A549 (cell line): ENCODE results near the gene CCR8. TPM values are rescaled to one million over a fixed set of nuclear protein-coding genes. Genes with fewer than 3 reads are reported as not detected.

Experiments
- ATAC-seq, 2 experiments: fragments of 200-7000 bp in 1 of 2; fragments of >200 bp in 1 of 2; cut with Nextera tagmentation in 1 of 2; cut with Tn5 transposase in 1 of 2; 3 replicates each; pipeline versions ENCODE4 v1.8.0 to v1.9.1; 2018 to 2020; ENCODE audit warnings: mild to moderate bottlenecking in 1 of 2, moderate library complexity in 1 of 2
- CTCF ChIA-PET: fragments of 300-600 bp; sonication (Branson Sonifier 250); formaldehyde crosslinking; extraction: SDS; loops from one replicate; lab custom pipeline; 2021; ENCODE audit warnings: antibody characterized with exemption, inconsistent platforms; lab: Yijun Ruan, JAX
- POLR2A ChIA-PET: fragments of 350-600 bp; formaldehyde crosslinking; extraction: SDS; loops from one replicate; lab custom pipeline; 2021; ENCODE audit warnings: antibody characterized with exemption, inconsistent platforms; lab: Yijun Ruan, JAX
- DNase-seq, 2 experiments: peaks; one replicate each; pipeline versions ENCODE4 v3.0.0 to v3.0.0-alpha.2; 2011 to 2016; ENCODE audit warnings: low read depth in 1 of 2, low spot score in 1 of 2
- FAIRE-seq: peaks from 2 replicates; lab custom pipeline; 2011; peaks lifted over from hg19 to GRCh38; lab: Jason Lieb, UNC
- H3K27ac ChIP-seq, 2 experiments: fragments of >200 bp; sonication (Bioruptor Twin); formaldehyde crosslinking; 3 replicates each; pipeline ENCODE4 v1.5.1; 2016 to 2017
- H3K4me1 ChIP-seq: fragments of >200 bp; sonication (Bioruptor Twin); formaldehyde crosslinking; 3 replicates; pipeline ENCODE4 v1.6.1; 2016
- H3K4me2 ChIP-seq: fragments of >200 bp; sonication (Bioruptor Twin); formaldehyde crosslinking; 3 replicates; pipeline ENCODE4 v1.6.1; 2016
- H3K4me3 ChIP-seq: fragments of >200 bp; sonication (Bioruptor Twin); formaldehyde crosslinking; 3 replicates; pipeline ENCODE4 v1.5.1; 2016
- H3K9me3 ChIP-seq: fragments of >200 bp; sonication (Bioruptor Twin); formaldehyde crosslinking; 3 replicates; pipeline ENCODE4 v1.6.1; 2016
- BHLHE40 ChIP-seq: IDR thresholded peaks from 2 replicates; pipeline ENCODE4 v1.6.1; 2012; ENCODE audit warnings: low read depth, low read length, inconsistent platforms
- CBX2 ChIP-seq: fragments of 200-600 bp; sonication (generic); IDR thresholded peaks from 2 replicates; pipeline ENCODE4 v1.6.1; 2016; ENCODE audit warnings: low read depth, mild to moderate bottlenecking, borderline replicate concordance
- CBX8 ChIP-seq: fragments of 200-600 bp; sonication (generic); IDR thresholded peaks from 2 replicates; pipeline ENCODE4 v1.6.1; 2016
- CEBPB ChIP-seq, 2 experiments: fragments of >200 bp in 1 of 2; sonication (Bioruptor Twin) in 1 of 2; formaldehyde crosslinking in 1 of 2; IDR thresholded peaks; 2 replicates each; pipeline ENCODE4 v1.6.1; 2012 to 2016
- EHF ChIP-seq: fragments of 250-450 bp; sonication (Bioruptor Pico); IDR thresholded peaks from 2 replicates; pipeline ENCODE4 v1.5.0; 2020; ENCODE audit warnings: mild to moderate bottlenecking
- ESRRA ChIP-seq: fragments of 150-350 bp; IDR thresholded peaks from 2 replicates; pipeline ENCODE4 v1.6.1; 2014; ENCODE audit warnings: mild to moderate bottlenecking, low read length, borderline replicate concordance
- FOSB ChIP-seq: fragments of 250-450 bp; sonication (Bioruptor Pico); IDR thresholded peaks from 2 replicates; pipeline ENCODE4 v1.5.0; 2020; ENCODE audit warnings: mild to moderate bottlenecking, moderate library complexity
- FOSL2 ChIP-seq, 2 experiments: fragments of 450-650 bp in 1 of 2; fragments of >200 bp in 1 of 2; sonication (Bioruptor Twin) in 1 of 2; formaldehyde crosslinking; IDR thresholded peaks; 2 replicates each; pipeline versions ENCODE4 v1.5.0 to v1.6.1; 2016 to 2020; ENCODE audit warnings: mild to moderate bottlenecking in 1 of 2, moderate library complexity in 1 of 2
- GATA3 ChIP-seq: IDR thresholded peaks from 2 replicates; pipeline ENCODE4 v1.6.1; 2012; ENCODE audit warnings: borderline replicate concordance
- HOXA7 ChIP-seq: fragments of 250-450 bp; sonication (Bioruptor Pico); IDR thresholded peaks from 2 replicates; pipeline ENCODE4 v1.5.0; 2020; ENCODE audit warnings: mild to moderate bottlenecking, moderate library complexity
- HOXB5 ChIP-seq: fragments of 250-450 bp; sonication (Bioruptor Pico); IDR thresholded peaks from 2 replicates; pipeline ENCODE4 v1.5.0; 2020; ENCODE audit warnings: mild to moderate bottlenecking, moderate library complexity
- JUNB ChIP-seq: fragments of >200 bp; sonication (Bioruptor Twin); formaldehyde crosslinking; IDR thresholded peaks from 2 replicates; pipeline ENCODE4 v1.6.1; 2016
- KDM5A ChIP-seq: fragments of 200-600 bp; sonication (generic); IDR thresholded peaks from 2 replicates; pipeline ENCODE4 v1.6.1; 2016; ENCODE audit warnings: antibody characterized with exemption, mild to moderate bottlenecking
- MAZ ChIP-seq: fragments of 150-350 bp; IDR thresholded peaks from 2 replicates; pipeline ENCODE4 v1.6.1; 2014; ENCODE audit warnings: antibody characterized with exemption, low read depth, low read length, borderline replicate concordance
- NFE2L2 ChIP-seq: fragments of 150-350 bp; conservative IDR thresholded peaks from 2 replicates; pipeline ENCODE4 v1.6.1; 2014; ENCODE audit warnings: low read length
- NPAS2 ChIP-seq: fragments of 250-450 bp; sonication (Bioruptor Pico); IDR thresholded peaks from 2 replicates; pipeline ENCODE4 v1.8.0; 2022; ENCODE audit warnings: mild to moderate bottlenecking, moderate library complexity, borderline replicate concordance
- RARB ChIP-seq: fragments of 250-450 bp; sonication (Bioruptor Pico); IDR thresholded peaks from 2 replicates; pipeline ENCODE4 v1.8.0; 2021; ENCODE audit warnings: mild to moderate bottlenecking, moderate library complexity
- SMC3 ChIP-seq: fragments of >200 bp; sonication (Bioruptor Twin); formaldehyde crosslinking; IDR thresholded peaks from 3 replicates; pipeline ENCODE4 v1.6.1; 2018; ENCODE audit warnings: inconsistent platforms
- TFCP2L1 ChIP-seq: fragments of 250-450 bp; sonication (Bioruptor Pico); IDR thresholded peaks from 2 replicates; pipeline ENCODE4 v1.5.0; 2021; ENCODE audit warnings: mild to moderate bottlenecking
- ZSCAN20 ChIP-seq: fragments of 250-450 bp; sonication (Bioruptor Pico); IDR thresholded peaks from 2 replicates; pipeline ENCODE4 v1.8.0; 2022; ENCODE audit warnings: mild to moderate bottlenecking, moderate library complexity
- WGBS: methylation state at CpG from one replicate; pipeline ENCODE4 v1.1.6; 2017; ENCODE audit errors: missing lambda C conversion rate; 5-methylcytosine and 5-hydroxymethylcytosine counted together
- polyA plus RNA-seq, 4 experiments: library from polyadenylated mRNA; depleted of rRNA in 3 of 4; stranded (reverse); fragments of >200 nt; fragmentation: RNase III in 1 of 4; extraction: RNeasy Plus Mini Kit Qiagen cat#74134 plus additional on column Dnase treatment in 1 of 4; gene quantifications; 2 replicates in 3 of 4; 3 replicates in 1 of 4; pipeline ENCODE4 v1.2.3, GENCODE V29; 2011 to 2017
- TF ChIP-seq, protein P1 (sequence below): fragments of >200 bp; sonication (Bioruptor Twin); formaldehyde crosslinking; IDR thresholded peaks from 2 replicates; pipeline ENCODE4 v1.6.1; 2016
- TF ChIP-seq, protein P2 (sequence below): IDR thresholded peaks from 2 replicates; pipeline ENCODE4 v1.6.1; 2012; ENCODE audit warnings: low read depth, borderline replicate concordance
- TF ChIP-seq, protein P3 (sequence below): fragments of 150-350 bp; IDR thresholded peaks from 2 replicates; pipeline ENCODE4 v1.6.1; 2014; ENCODE audit warnings: low read depth, mild to moderate bottlenecking, low read length
- TF ChIP-seq, protein P4 (sequence below): fragments of >200 bp; sonication (Bioruptor Twin); formaldehyde crosslinking; IDR thresholded peaks from 3 replicates; pipeline ENCODE4 v1.6.1; 2016

Gene CCR8
- polyA plus RNA-seq, 2 of the 4 experiments (the other 2 are of a cell fraction), result not detected

DNA sequence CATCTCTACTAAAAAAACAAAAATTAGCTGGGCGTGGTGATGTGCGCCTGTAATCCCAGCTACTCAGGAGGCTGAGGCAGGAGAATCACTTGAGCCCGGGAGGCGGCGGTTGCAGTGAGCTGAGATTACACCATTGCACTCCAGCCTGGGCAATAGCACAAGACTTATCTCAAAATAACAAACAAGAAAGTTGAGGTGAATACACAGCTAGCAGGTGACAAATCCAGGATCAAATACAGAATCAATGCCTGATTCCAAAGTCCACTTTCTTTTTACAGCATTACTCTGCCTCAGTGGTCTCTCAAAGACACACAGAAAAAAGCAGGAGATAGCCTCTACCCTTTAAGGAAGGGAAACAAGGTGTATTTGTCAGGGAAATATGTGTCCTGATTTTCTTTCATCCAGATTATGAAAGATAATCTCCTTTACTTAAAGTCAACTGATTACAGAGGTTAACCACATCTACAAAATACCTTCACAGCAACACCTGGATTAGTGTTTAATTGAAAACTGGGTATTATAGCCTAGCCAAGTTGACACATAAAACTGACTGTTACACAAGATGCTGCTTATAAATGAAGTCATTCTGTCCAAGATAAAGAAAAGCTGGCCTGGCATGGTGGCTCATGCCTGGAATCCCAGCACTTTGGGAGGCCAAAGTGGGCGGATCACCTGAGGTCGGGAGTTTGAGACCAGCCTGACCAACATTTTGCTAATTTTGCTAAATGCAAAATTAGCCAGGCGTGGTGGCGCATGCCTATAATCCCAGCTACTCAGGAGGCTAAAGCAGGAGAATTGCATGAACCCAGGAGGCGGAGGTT is 49.7 kb downstream of the CCR8 start:
- ChIA-PET POLR2A (no interaction called here), CTCF (interaction anchor here (1.3 to 2.5 kb wide), 4 partner anchors 87 to 190 kb away, joined by 4 to 8 read pairs (median 6); partner anchors contain the start of gene CX3CR1)
- TF ChIP-seq FOSL2 (IDR thresholded peaks at IDR 0.05), result no peak
- TF ChIP-seq FOSL2 (CRISPR knock-in tag; IDR thresholded peaks at IDR 0.05), result no peak
- no peak for TF ChIP-seq NFE2L2
- TF ChIP-seq EHF (CRISPR knock-in tag), result no peak
- no peak for TF ChIP-seq ZSCAN20 (CRISPR knock-in tag)
- no peak for TF ChIP-seq GATA3
- no peak overlapping the region for H3K4me2 ChIP-seq
- H3K4me3 ChIP-seq, result no peak overlapping the region
- ATAC-seq (no peak), FAIRE-seq (no peak), DNase-seq (no peak)
- H3K27ac ChIP-seq, result no peak overlapping the region
- no peaks in the 10 kb centered on the region for H3K9me3 ChIP-seq
- H3K4me1 ChIP-seq, result peaks cover 5% of the 10 kb centered on the region; the same call in 1 of the 3 replicates
- WGBS, result 83% methylated on average over 10 of the region's 10 CpGs

DNA sequence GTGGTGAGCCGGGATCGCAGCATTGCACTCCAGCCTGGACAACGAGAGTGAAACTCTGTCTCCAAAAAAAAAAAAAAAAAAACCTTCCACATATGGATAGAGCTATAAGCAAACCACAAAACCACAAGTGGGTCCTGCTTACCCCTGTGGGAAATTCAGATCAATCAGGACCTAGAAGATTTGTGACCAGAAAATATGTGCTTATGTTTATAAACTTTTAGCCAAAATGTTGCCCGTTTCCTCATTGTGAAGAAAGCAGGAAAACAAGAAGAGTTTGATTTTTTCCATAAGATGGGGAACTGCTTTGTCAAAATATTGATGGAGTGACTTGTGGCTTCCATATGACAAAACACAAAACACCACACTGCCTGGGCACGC is 50.3 kb downstream of the CCR8 start:
- WGBS, result 70% methylated on average over 5 of the region's 5 CpGs
- ATAC-seq, result no peak
- H3K9me3 ChIP-seq, result no peaks in the 10 kb centered on the region
- no peak for FAIRE-seq
- ChIA-PET CTCF (interaction anchor here (1.4 kb wide), 1 partner anchor 89 kb away, joined by 4 read pairs; no protein-coding TSS in a partner anchor), POLR2A (no interaction called here)
- no peak overlapping the region for H3K27ac ChIP-seq
- TF ChIP-seq, protein P1, sequence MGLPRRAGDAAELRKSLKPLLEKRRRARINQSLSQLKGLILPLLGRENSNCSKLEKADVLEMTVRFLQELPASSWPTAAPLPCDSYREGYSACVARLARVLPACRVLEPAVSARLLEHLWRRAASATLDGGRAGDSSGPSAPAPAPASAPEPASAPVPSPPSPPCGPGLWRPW, result no peak
- TF ChIP-seq, protein P2, sequence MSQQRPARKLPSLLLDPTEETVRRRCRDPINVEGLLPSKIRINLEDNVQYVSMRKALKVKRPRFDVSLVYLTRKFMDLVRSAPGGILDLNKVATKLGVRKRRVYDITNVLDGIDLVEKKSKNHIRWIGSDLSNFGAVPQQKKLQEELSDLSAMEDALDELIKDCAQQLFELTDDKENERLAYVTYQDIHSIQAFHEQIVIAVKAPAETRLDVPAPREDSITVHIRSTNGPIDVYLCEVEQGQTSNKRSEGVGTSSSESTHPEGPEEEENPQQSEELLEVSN, result no peak
- no peak for TF ChIP-seq GATA3
- no peak for TF ChIP-seq HOXA7
- no peak for TF ChIP-seq FOSL2 (IDR thresholded peaks at IDR 0.05)
- TF ChIP-seq FOSL2 (CRISPR knock-in tag; IDR thresholded peaks at IDR 0.05), result no peak
- no peak for TF ChIP-seq CBX8
- no peak for TF ChIP-seq FOSB (CRISPR knock-in tag)
- TF ChIP-seq CEBPB (IDR thresholded peaks at IDR 0.05), result no peak
- TF ChIP-seq BHLHE40, result no peak
- TF ChIP-seq TFCP2L1 (CRISPR knock-in tag), result no peak
- no peak for TF ChIP-seq MAZ
- TF ChIP-seq JUNB, result no peak
- DNase-seq, result no peak
- no peak overlapping the region for H3K4me2 ChIP-seq
- H3K4me3 ChIP-seq, result no peak overlapping the region
- H3K4me1 ChIP-seq, result peaks cover 8% of the 10 kb centered on the region; the same call in 1 of the 3 replicates

DNA sequence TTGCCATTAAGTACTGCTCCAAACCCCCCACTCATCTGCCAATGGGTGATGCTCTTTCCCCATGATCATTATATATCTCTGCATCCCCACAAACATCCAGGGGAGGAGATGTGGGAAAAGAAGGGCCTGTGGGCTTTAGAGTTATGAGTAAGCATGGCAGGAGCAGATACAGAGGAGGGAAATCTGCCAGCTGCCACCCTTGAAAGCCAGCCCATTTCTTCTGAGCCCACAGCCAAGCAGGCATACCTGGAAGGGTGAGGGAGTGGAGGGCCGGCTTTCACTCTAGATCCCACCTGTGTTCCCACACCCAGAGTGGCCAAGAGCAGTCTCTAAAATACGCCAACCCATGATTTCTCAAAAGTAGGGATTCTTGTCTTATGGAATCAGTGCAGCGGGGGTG is 51.9 kb downstream of the CCR8 start:
- no peak for DNase-seq
- ChIA-PET POLR2A (no interaction called here), CTCF (interaction anchor here (0.6 kb wide), 1 partner anchor 1401 kb away, joined by 3 read pairs; no protein-coding TSS in a partner anchor)
- no peak for TF ChIP-seq FOSL2 (IDR thresholded peaks at IDR 0.05)
- no peak for TF ChIP-seq FOSL2 (CRISPR knock-in tag; IDR thresholded peaks at IDR 0.05)
- no peak for TF ChIP-seq HOXB5 (CRISPR knock-in tag)
- no peak for TF ChIP-seq RARB (CRISPR knock-in tag)
- no peak for TF ChIP-seq NPAS2 (CRISPR knock-in tag)
- no peak for TF ChIP-seq KDM5A
- TF ChIP-seq SMC3, result no peak
- no peak for TF ChIP-seq CEBPB (IDR thresholded peaks at IDR 0.05)
- TF ChIP-seq, protein P3, sequence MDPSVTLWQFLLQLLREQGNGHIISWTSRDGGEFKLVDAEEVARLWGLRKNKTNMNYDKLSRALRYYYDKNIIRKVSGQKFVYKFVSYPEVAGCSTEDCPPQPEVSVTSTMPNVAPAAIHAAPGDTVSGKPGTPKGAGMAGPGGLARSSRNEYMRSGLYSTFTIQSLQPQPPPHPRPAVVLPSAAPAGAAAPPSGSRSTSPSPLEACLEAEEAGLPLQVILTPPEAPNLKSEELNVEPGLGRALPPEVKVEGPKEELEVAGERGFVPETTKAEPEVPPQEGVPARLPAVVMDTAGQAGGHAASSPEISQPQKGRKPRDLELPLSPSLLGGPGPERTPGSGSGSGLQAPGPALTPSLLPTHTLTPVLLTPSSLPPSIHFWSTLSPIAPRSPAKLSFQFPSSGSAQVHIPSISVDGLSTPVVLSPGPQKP, result no peak
- no peak for TF ChIP-seq TFCP2L1 (CRISPR knock-in tag)
- TF ChIP-seq CBX2, result no peak
- TF ChIP-seq ESRRA, result no peak
- TF ChIP-seq CBX8, result no peak
- TF ChIP-seq, protein P4, sequence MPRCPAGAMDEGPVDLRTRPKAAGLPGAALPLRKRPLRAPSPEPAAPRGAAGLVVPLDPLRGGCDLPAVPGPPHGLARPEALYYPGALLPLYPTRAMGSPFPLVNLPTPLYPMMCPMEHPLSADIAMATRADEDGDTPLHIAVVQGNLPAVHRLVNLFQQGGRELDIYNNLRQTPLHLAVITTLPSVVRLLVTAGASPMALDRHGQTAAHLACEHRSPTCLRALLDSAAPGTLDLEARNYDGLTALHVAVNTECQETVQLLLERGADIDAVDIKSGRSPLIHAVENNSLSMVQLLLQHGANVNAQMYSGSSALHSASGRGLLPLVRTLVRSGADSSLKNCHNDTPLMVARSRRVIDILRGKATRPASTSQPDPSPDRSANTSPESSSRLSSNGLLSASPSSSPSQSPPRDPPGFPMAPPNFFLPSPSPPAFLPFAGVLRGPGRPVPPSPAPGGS, result no peak
- 83% methylated on average over 3 of the region's 3 CpGs for WGBS
- Histone ChIP-seq H3K4me3 (no peak overlapping the region), H3K4me2 (no peak overlapping the region), H3K27ac (no peak overlapping the region), H3K4me1 (peaks cover 18% of the 10 kb centered on the region; the same call in 2 of the 3 replicates), H3K9me3 (no peaks in the 10 kb centered on the region)
- FAIRE-seq, result no peak
- no peak for ATAC-seq
